Liver (tissue), 3 donors: Measurements from ENCODE around the gene ERCC4.

Experiments
- ATF3 ChIP-seq: IDR thresholded peaks from 2 replicates; pipeline ENCODE4 v1.6.1; 2016; ENCODE audit warnings: antibody characterized with exemption
- CTCF ChIP-seq: fragments of 150-350 bp; IDR thresholded peaks from 2 replicates; pipeline ENCODE4 v1.5.1; 2017; ENCODE audit warnings: improper control_type of control experiment, low read depth, low read length; ENCODE audit not compliant: missing input control
- EGR1 ChIP-seq, 2 donors: IDR thresholded peaks; 2 replicates each; pipeline ENCODE4 v1.6.1; 2016 to 2018; ENCODE audit warnings: antibody characterized with exemption in 2 of 2, low read depth in 2 of 2
- GABPA ChIP-seq, 2 donors: IDR thresholded peaks in 1 of 2; conservative IDR thresholded peaks in 1 of 2; 2 replicates each; pipeline ENCODE4 v1.6.1; 2016; ENCODE audit warnings: antibody characterized with exemption in 2 of 2, mild to moderate bottlenecking in 1 of 2, moderate library complexity in 1 of 2
- JUND ChIP-seq, 2 donors: IDR thresholded peaks; 2 replicates each; pipeline ENCODE4 v1.6.1; 2016; ENCODE audit warnings: antibody characterized with exemption in 2 of 2
- MAX ChIP-seq: IDR thresholded peaks from 2 replicates; pipeline ENCODE4 v1.6.1; 2016; ENCODE audit warnings: antibody characterized with exemption
- REST ChIP-seq: IDR thresholded peaks from 2 replicates; pipeline ENCODE4 v1.6.1; 2016; ENCODE audit warnings: antibody characterized with exemption, mild to moderate bottlenecking
- SP1 ChIP-seq: IDR thresholded peaks from 2 replicates; pipeline ENCODE4 v1.6.1; 2018; ENCODE audit warnings: antibody characterized with exemption, mild to moderate bottlenecking
- TAF1 ChIP-seq: conservative IDR thresholded peaks from 2 replicates; pipeline ENCODE4 v1.6.1; 2016; ENCODE audit warnings: antibody characterized with exemption, mild to moderate bottlenecking
- YY1 ChIP-seq: IDR thresholded peaks from 2 replicates; pipeline ENCODE4 v1.6.1; 2016; ENCODE audit warnings: antibody characterized with exemption, mild to moderate bottlenecking
- ZBTB33 ChIP-seq: IDR thresholded peaks from 2 replicates; pipeline ENCODE4 v1.6.1; 2016; ENCODE audit warnings: antibody characterized with exemption
- donor health status: healthy.
- donor health status: healthy.

- TF ChIP-seq ZBTB33 (no peak), CTCF (no peak), ATF3 (no peak), JUND (IDR thresholded peaks at IDR 0.05) (no peak), MAX (no peak), YY1 (no peak), SP1 (no peak), REST (no peak), GABPA (IDR thresholded peaks at IDR 0.05 in 1 of 2, conservative IDR thresholded peaks at IDR 0.05 in 1 of 2) (no peak), EGR1 (IDR thresholded peaks at IDR 0.05; ENCODE audit: low read depth in 2 of 2) (no peak), TAF1 (no peak)
These were observed 6.9 kb downstream of the ERCC4 start for GRCh38 chr16:13926891-13927290.
